Tongue (tissue), 2 donors: Measurements from ENCODE around the gene SLC28A1. TPM values are rescaled to one million over a fixed set of nuclear protein-coding genes. Genes with fewer than 3 reads are reported as not detected.
A peak's percentile ranks its signal among the peaks of the same experiment; 100 is the strongest.
"Not testable (repeated sequence)": the region's sequence is repeated elsewhere in the genome, so short reads cannot be mapped to it uniquely, and the experiment has no call there.

Experiments
- DNase-seq: peaks from one replicate; pipeline ENCODE4 v3.0.0-alpha.2; 2015
- total RNA-seq: library from RNA; depleted of rRNA; stranded (reverse); fragments of >200 nt; gene quantifications from one replicate; pipeline ENCODE4 v1.2.3, GENCODE V29; 2014

Gene SLC28A1
- total RNA-seq, 1 donor from 2014 or later: not detected

DNA sequence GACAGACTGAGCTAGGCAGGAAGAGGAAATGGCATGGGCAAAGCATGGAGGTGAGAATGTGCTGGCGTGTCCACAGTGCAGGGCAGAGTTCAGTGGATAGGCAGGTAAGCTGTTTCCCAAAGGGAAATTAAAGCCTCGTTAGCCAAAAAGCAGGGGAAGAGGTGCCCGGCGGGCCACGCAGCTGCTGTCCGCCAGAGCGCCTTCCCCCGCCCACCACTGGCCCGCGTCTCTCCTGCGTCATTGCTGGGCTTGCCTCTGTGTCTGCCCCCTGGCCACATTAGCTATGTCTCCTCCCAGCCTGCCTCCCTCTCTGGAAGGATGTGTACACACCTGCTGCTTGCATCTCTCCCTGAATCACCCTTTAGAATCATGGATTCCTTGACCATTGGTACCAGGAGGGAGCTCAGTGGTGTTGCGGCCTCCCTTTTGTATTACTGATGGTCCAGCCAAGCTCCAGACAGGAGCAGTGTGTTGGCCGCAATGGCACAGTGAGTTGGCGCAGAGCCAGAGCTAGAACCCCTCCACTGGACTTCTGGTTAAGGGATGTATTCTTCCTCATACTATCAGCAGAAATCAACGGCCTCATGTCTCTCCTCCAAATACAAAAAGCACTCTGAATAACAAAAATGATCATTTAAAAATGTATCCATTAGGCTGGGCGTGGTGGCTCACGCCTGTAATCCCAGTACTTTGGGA, 26.6 kb downstream of the SLC28A1 start:
- DNase-seq: no peak

DNA sequence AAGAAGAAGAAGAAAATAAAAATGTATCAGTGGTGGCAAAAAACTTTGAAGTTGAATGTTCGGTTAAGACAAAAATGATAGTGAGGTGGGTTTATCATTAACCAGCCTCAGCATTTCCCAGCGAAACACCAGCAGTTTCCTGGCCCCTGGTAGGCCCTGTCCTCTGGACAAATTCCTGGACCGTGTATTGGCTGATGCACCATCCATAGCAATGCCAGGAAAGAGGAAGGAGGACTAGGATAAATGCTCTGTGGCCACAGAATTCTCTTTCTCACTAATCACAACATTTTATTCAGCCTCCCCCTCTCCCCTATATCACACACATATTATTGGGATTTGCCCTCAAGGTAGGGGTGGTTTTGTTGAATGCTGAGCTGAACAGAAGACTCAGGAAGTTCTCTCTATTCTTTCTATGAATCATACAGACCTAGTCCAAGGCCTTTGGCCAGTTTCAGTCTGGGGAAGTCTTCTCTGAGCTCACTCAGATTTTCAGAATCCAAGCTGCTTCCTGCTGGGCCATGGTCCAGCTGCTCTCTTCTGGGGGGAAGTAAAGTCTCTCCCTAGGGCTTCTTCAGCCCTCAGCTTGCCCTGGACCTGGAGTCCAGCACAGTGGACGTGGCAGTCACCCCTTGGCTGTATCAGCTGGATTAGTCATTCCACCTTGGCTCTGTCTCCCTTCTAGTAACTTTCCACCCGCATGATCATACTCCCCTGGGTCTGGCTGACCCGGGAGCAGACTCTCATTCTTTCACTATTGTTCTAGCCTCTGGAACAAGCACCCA, 27.6 kb downstream of the SLC28A1 start:
- peak; percentile 84 for DNase-seq

DNA sequence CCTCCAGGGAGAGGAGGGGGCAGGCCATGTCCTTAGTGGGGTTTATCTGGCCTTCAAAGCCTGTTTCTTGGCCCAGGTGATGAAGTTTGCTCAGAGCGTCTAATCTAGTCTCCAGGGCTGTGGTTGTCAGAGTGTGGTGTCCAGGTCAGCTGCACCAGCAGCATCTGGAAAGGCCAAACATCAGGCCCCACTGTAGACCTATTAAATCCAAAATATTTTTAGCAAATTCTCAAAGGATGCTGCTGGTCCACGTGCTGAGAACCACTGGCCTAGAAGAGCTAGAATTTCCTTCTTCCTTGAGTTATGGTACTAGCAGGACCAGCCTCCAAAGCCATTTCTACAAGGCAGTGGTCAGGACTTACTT, 28.9 kb downstream of the SLC28A1 start:
- no peak for DNase-seq

DNA sequence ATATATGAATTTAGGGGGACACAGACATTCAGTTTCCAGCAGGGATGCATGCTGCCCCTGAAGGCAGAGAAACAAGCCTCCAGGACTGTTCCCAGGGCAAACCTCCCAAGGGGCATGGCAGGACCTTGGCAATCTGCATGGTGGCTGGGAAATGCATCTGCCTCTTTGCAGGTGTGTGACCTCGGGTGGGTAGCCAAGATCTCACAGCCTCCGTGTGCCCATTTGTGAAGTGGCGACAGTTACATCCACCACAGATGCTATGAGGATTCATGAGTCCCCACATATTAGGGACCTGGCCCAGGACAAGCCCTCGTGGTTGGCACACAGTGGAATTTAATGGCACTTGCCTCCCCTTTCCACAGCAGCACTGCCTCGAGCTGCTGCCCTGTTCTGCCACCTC, 29.9 kb downstream of the SLC28A1 start:
- DNase-seq: no peak

DNA sequence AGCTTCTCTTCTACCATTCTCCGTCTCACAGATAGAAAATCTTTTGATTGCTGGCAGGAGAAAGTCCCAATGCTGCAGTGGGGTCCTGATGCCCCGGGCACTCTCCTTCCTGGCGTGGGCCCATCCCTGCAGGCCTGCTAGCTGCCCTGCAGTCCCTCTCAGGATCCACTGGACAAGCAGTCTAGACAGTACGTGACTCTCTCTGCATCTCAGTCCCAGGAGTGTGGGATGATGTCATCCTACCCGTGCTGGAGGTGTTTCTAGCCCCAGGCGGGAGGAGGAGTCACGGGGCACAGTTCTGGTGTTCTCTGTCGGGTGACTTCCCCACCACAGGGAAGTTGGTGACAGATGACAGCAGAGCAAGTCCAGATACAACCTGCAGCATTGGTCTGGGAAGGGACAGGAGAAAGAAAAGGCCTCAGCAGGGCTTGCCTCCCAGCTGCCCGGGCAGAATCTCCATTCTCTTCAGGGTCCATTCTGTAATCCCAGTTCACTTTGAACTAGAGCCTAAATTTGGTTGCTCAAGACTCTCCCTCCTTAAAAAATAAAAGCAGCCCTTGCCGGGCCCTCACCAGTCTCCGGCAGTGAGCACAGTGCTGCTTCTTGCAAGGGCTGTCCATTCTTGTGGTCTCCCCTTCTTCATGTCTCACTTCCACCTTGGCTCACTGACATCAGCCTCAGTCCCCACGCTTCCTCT, 30.6 kb downstream of the SLC28A1 start:
- DNase-seq: peak; percentile 83

DNA sequence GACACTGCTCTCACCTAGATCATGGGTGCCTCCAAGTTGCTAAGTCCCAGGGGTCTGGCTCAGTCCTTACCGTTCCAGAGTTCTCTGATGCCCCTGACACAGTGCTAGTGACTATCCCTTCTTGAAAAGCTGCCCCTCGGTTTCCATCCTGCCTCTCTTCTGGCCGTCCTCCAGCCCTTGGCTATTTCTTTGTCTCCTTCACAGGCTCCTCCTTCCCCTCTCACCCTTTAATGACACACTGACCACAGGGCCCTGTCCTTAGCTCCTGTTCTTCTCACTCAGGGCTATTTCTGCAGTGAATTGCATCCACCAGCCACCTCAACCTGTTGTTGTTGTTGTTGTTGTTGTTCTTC, 31.1 kb downstream of the SLC28A1 start:
- no peak for DNase-seq

DNA sequence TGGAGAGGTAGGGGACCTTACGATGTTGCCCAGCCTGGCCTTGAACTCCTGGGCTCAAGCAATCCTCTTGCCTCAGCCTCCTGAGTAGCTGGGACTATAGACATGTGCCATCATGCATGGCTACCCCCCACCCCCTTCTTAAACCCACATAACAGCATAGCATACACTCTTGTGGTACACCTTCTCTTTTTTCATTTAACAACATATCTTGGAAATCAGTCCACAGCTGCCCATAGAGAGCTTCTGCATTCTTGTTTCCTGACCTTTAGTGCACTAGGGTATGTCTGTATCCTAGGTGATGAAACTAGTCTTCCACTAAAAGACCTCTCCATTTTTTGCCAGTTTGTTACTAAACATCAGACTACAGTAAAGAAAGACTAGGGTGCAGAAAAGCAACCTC, 33.0 kb downstream of the SLC28A1 start:
- no peak for DNase-seq

DNA sequence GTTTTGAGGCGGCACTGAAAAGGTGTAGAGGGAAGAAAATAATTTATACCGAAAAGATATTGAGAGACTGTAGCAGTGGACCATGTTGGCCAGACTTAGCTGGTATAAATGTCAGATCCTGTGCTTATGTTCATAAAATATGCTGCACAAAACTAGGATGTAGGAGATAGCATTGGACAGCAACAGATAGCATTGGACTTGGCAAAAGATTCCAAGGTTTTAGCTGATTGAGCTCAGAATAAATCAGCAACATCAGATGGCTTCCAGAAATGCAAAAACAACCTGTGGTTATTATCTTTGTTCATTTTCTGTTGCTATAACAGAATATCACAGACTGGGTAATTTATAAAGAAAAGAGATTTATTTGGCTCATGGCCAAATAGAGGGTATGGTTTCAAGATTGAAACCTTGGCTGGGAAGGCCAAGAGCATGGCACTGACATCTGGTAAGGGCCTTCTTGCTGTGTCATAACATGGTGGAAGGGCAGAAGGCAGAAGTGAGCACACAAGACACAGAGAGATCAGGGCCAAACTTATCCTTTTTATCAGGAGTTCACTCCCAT, 34.7 kb downstream of the SLC28A1 start:
- DNase-seq: no peak

DNA sequence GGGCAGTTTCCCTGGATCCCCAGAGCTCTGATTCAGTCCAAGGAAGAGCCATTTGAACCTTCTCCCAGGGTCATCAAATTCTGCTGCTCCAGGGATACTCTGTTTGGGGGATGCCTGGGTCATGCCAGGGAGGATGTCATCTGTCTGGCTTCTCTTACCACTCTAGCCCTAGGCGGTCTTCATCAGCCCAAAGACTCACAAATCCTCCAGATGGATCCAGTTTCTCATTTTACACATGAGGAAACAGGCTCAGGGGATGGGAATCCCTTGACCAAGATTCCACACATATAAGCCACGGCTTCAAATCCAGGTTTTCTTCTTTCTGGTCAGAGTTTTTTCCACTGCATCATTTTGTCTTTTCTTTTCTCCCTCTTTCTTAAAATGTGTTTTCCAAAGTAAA, 36.7 kb downstream of the SLC28A1 start:
- DNase-seq: no peak

DNA sequence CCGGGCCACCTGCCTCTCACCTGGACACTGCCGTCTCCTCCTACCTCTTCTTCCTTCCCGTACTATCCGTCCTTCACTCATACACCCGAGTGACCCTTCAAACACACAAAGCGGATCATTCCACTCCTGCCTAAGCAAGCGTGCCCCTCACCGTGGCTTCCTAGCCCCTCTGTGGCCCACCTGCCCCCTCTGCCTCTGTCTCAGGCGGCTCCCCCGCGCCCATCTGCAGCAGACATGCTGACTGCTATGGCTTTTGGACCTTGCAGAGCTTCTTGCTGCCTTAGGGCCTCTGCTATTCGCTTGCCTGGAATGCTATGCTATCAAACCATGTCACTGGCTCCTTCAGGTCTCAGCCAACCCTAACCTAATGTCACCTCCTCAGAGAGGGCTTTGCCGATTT, 38.1 kb downstream of the SLC28A1 start:
- no peak for DNase-seq

DNA sequence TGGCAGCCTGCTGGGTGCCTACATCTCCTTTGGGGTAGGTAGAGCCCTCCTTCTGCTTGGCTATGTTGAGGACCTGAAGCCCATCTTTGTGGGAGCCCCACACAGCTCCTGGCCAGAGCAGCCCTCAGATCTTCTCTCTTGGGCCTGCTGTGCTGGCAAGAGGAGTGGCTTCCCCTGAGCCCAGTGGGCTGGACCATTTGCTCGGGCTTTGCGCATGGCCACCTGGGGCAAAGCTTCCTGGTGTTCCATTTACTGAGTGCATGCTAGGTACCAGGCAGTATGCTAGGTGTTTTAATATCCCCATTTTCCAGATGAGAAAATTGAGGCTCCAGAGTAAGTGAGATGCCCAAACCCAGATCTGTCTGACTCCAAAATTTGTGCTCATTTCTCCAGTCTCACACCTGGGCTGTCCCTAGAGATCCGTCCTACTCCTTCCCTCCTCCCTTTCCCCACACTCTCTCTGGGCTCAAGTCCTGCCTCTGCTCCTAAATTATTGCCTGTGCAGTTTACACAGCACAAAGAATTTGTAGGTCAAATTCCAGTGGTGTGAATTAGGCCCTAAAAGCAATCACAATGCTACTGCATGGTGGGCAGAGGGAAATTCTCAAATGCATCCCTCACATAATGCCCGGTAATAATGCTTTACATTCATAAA, 39.7 kb downstream of the SLC28A1 start:
- DNase-seq: no peak

DNA sequence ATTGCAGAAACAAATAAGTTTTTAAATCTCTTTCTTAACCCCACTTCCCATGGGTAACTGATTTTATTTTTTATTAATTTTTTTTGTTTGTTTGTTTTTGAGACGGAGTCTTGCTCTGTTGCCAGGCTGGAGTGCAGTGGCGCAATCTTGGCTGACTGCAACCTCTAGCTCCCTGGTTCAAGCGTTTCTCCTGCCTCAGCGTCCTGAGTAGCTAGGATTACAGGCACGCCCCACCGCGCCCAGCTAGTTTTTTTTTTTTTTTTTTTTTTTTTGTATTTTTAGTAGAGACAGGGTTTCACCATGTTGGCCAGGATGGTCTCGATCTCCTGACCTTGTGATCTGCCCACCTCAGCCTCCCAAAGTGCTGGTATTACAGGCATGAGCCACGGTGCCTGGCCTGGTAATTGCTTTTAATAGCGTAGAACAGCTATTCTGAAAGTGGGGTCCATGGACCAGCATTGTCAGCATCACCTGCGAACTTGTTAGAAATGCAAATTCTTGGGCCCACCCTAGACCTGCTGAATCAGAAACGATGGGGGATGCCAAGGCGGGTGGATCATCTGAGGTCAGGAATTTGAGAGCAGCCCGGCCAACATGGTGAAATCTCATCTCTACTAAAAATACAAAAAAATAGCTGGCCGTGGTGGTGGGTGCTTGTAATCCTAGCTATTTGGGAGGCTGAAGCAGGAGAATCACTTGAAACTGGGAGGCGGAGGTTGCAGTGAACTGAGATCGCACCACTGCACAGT, 40.5 kb downstream of the SLC28A1 start:
- not testable (repeated sequence) for DNase-seq

DNA sequence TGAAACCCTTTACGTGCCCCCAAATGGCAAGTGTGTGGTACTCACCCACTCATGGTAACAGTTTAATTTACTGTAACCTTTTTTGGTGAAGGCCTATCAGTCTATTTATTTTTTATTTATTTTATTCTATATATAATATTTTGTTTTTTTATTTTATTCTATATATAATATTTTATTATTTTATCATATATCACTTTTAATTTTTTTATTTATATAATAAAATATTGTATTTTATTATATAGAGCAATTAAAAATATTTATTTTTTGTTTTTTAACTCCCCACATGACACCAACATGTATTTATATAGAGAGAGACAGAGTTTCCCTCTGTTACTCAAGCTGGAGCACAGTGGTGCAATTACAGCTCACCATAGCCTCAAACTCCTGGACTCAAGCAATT, 41.4 kb downstream of the SLC28A1 start:
- DNase-seq: no peak

DNA sequence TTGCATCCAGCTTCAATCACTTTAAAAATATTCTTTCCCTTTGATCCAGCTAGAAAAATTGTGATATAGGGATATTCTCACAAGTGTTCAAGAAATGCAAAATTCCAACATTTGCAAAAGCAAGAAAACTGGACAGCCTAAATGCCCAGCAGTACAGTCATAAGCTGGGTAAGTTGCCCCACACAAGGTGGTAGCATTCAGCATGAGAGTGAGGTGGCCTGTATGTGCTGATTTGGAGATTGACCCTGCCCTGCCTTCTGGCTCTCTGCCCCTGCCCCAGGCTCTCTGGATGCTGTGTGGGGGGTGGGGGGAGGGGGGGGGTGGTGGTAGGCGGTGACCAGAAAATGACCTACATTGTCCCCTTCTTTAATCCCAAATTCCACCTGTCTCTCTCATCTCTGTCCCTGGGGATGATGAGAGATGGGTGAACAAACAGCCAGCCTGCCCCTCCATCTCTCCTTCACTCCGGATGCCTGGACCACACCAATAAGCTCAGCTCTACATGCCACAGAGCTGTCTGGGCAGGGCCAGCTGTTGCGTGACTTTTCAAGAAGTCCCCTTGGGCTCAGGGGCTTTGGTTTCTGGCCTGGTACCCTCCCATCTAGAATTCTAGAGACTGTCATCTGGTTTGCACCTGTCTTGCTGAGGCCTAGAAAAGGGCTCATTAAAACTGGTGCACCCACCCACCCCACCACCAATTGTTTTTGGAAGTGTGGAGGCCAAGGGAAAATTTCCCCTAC, 42.2 kb downstream of the SLC28A1 start:
- peak; percentile 65 for DNase-seq

DNA sequence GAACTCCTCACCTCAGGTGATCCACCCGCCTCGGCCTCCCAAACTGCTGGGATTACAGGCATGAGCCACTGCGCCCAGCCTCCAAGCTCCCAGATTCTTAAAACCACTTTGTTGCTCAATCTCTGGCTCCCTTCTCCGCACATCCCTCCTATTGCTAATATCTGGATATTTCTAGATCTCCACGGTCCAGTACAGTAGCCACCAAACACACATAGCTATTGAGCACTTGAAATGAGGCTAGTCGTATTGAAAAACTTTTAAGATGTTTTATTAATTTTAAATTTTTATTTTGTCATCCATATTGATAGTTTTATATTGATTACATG, 44.3 kb downstream of the SLC28A1 start:
- DNase-seq: no peak

DNA sequence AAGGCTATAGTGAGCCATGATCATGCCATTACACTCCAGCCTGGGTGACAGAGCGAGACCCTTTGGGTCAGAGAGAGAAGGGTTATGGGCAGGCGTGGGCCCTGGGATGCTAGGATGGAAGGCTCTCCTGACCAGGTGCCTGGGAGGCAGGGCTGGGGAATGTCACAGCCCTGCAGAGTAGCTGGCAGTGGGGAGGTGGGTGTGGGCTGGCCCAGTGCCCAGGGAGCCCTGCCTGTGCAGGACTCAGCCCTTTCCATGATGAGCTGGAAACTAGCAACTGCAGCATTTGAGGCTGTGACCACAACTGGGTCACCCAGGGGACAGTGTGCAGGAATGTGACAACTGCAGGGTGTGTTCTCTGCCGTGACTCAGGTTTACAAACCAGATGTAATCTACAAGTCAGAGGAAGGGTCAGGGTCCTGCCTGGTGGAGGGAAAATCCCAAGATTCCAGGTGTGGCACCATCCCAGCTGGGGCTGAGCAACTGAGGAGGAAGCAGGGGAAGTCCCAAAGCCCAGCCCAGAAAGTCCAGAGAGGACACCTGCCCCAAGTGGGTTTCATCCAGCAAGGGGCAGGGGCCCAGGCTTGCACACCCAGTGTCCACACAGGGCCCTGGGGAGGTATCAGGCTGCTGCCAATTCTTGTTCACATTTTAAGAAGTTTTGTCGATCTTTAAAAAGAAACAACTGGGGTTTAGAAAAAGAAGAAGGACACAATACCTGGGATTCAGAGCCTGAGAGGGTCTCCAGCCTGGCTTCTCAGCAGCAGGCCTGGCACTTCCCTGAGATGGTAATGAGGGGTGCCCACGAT, 45.5 kb downstream of the SLC28A1 start:
- DNase-seq: peak; percentile 63

DNA sequence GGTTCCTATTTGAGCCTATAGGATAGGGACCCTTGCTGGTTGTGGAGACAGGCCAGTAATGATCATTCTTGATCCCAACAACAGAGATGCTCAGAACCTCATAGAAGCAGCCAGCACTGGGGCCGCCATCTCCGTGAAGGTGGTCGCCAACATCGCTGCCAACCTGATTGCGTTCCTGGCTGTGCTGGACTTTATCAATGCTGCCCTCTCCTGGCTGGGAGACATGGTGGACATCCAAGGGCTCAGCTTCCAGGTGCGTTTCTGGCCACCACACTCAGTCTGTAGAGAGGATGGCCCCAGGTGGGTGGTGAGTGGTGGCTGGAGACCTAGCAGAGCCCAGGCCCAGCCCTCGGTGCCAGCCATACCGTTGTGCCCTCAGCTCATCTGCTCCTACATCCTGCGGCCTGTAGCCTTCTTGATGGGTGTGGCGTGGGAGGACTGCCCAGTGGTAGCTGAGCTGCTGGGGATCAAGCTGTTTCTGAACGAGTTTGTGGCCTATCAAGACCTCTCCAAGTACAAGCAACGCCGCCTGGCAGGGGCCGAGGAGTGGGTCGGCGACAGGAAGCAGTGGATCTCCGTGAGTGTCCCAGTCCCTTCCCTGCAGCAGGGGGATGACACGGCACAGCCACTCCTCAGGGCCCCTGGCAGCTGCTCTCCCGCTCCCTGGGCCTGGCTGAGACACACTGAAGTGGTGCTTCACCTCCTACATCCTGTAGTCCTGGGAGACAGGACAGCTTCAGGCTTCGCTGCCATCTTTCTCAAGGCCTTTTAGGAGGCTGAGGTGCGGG, 50.7 kb downstream of the SLC28A1 start:
- DNase-seq: no peak

DNA sequence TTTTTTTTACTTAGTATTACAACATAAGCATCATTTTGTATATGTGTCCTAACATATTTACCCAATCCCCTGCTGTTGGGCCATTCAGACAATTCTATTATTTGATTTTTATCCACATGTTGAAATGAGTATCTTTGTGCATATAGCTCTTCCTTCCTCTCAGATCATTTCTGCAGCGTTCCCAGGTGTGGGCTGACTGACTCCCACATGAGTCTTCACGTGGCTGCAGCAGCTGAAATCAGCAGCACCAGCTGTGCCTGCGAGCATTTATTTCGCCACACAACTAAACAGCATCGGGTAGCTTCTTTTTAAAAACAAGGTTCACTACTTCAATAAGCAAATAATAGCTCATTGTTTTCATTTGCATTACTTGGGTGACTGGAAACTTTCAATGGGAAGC, 52.7 kb downstream of the SLC28A1 start:
- no peak for DNase-seq

DNA sequence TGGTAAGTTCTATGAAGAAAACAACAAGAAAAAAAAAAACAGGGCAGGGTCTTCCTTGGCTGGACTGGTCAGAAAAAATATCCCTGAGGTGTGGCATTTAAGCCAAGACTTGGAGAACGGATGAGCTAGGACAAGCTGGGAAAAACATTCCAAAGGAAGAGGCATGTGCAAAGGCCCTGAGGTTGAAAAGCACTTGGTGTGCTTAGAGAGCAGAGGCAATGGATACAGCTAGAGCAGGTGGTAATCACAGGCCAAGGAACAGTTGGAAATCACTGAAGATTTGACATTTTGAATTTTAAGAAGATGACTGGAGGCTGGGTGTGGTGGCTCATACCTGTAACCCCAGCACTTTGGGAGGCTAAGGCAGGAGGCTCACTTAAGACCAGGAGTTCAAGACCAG, 54.3 kb downstream of the SLC28A1 start:
- DNase-seq: no peak

DNA sequence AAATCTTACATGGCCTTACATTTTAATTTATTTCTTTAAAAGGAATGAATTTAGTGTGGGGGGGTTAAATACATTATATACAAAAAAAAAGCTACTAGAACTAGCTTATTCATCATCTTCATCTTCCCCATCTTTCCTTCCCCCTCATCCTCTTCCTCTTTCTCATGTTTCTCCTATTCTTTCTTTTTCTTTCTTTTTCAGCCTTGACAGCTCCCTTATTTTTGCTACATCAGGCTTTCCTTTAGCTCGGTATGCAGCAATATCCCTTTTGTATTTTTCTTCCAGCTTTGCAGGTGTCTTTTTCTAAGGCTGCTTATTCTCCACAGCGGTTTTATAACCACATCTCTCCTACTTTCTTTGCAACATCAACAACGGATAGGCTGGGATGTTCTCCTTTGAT, 55.9 kb downstream of the SLC28A1 start:
- DNase-seq: no peak
